ENCODE measurements around the gene CNOT9.
"Not testable (repeated sequence)": the region's sequence is repeated elsewhere in the genome, so short reads cannot be mapped to it uniquely, and the experiment has no call there.

CNOT9 gene

DNA sequence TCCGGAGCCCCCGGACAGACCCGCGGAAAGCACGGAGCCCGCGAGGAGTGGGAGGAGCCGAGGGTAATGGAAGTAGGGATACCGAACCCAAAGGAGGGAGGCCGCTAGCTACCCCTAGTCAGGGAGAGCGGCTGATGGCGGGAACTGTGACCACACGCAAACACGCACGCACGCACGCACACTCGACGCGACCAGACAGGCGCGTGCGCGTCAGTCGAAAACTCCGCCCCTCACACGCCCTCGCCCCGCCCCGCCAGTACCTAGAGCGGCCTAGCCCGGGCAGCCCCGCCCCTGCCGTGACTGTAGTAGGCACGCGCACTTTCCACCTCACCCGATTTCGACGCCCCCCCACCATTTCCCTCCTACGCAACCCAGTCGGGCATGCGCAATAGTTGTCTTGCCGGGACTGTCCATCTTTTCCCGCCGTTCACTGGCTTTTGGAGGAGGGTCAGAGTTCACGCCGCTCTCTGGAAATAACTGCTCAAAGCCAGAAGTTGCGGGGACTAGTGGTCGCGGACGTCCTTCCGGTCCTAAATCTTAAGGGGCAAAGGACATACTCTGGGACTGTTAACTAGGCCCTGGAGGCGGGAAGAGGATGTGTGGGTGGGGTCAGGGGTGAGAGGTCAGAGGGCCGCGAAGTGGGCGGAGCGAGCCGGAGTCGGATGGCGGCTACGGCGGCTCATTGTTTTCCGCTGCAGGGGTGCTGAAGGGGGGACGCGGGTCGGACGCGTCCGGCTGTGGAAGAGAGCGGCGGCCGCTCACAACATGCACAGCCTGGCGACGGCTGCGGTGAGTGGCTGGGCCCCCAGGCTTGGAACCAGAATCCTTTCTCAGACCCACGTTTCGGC, at the start of gene CNOT9, which contains the start of gene USP37:
Gene CNOT9 (plus strand): TSS at position 650 of the 848 bp plus-strand sequence. CDS start 116 bp downstream, at position 766.
Gene USP37 (minus strand): TSS at position 162 of the 848 bp plus-strand sequence. CDS start 9,698 bp downstream, outside the sequence.
- Histone ChIP-seq H3K27me3 (ENCODE audit: control insufficient read depth in 5 of 5, insufficient read depth in 4 of 5, low read length in 5 of 5) (no peaks in the 10 kb centered on the region), H3K9me3 (ENCODE audit: control insufficient read depth in 5 of 5, low read length in 5 of 5) (no peaks in the 10 kb centered on the region), H3K36me3 (ENCODE audit: control insufficient read depth in 5 of 5, insufficient read depth in 5 of 5, low read length in 5 of 5) (peaks cover 0 to 7% (median 4%) of the 10 kb centered on the region in 5 donors), H3K27ac (ENCODE audit: low read depth, low read length) (peak within 1 kb of the TSS; percentile 93), H3K4me1 (ENCODE audit: control insufficient read depth in 5 of 5, insufficient read depth in 5 of 5, low read length in 5 of 5) (peaks cover 5 to 39% (median 32%) of the 10 kb centered on the region in 5 donors), H3K9ac (ENCODE audit: low read length in 5 of 5) (peak within 1 kb of the TSS; percentile 86 to 98 (median 92)), H3K4me3 (ENCODE audit: low read depth in 1 of 5, low read length in 5 of 5) (peak within 1 kb of the TSS; percentile 87 to 91 (median 90))

DNA sequence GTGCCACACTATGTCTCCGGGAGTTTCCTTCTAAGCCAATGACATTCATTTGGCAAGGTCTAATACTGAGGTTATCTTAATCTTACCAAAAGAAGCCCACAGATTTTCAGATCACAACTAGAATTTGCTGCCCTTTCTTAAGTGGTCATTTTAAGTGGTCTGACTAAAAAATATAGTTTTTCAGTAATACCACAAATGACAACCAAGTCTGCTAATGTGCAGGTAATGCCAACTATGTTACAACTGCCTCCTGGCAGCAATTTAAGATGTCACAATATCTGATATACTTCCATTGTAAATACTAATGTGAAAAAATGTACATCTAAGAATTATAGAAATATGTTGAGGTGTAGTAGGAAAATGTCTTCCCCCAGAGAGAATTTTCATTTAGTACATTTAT, 49.8 kb upstream of the CNOT9 start:
- Histone ChIP-seq H3K4me3 (ENCODE audit: low read depth in 1 of 5, low read length in 5 of 5) (no peak overlapping the region), H3K27ac (ENCODE audit: low read depth, low read length) (no peak overlapping the region), H3K9ac (ENCODE audit: low read length in 5 of 5) (no peak overlapping the region), H3K27me3 (ENCODE audit: control insufficient read depth in 5 of 5, insufficient read depth in 4 of 5, low read length in 5 of 5) (no peaks in the 10 kb centered on the region), H3K36me3 (ENCODE audit: control insufficient read depth in 5 of 5, insufficient read depth in 5 of 5, low read length in 5 of 5) (peaks cover 0 to 11% (median 0%) of the 10 kb centered on the region in 5 donors), H3K9me3 (ENCODE audit: control insufficient read depth in 5 of 5, low read length in 5 of 5) (no peaks in the 10 kb centered on the region), H3K4me1 (ENCODE audit: control insufficient read depth in 5 of 5, insufficient read depth in 5 of 5, low read length in 5 of 5) (no peaks in the 10 kb centered on the region)

DNA sequence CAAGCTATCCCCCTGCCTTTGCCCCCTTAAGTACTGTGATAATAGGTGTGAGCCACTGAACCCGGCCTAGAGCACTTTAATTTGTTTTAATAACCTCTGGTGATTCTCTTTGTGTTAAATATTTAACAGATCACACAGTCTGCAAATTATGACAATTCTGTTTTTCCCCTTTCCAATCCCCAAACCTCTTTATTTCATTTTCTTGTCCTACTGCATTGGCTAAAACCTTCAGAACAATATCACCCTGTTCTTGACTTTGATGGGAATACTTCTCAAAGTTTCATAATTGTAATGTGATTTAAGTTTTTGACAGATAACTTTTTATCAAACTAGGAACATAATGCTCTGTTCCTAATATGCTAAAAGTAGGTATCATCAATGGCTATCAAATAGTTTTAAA, 45.0 kb upstream of the CNOT9 start:
- Histone ChIP-seq H3K4me1 (ENCODE audit: control insufficient read depth in 5 of 5, insufficient read depth in 5 of 5, low read length in 5 of 5) (no peaks in the 10 kb centered on the region), H3K27me3 (ENCODE audit: control insufficient read depth in 5 of 5, insufficient read depth in 4 of 5, low read length in 5 of 5) (no peaks in the 10 kb centered on the region), H3K9ac (ENCODE audit: low read length in 5 of 5) (no peak overlapping the region), H3K36me3 (ENCODE audit: control insufficient read depth in 5 of 5, insufficient read depth in 5 of 5, low read length in 5 of 5) (peaks cover 7 to 30% (median 14%) of the 10 kb centered on the region in 5 donors), H3K4me3 (ENCODE audit: low read depth in 1 of 5, low read length in 5 of 5) (no peak overlapping the region), H3K27ac (ENCODE audit: low read depth, low read length) (no peak overlapping the region), H3K9me3 (ENCODE audit: control insufficient read depth in 5 of 5, low read length in 5 of 5) (no peaks in the 10 kb centered on the region)

DNA sequence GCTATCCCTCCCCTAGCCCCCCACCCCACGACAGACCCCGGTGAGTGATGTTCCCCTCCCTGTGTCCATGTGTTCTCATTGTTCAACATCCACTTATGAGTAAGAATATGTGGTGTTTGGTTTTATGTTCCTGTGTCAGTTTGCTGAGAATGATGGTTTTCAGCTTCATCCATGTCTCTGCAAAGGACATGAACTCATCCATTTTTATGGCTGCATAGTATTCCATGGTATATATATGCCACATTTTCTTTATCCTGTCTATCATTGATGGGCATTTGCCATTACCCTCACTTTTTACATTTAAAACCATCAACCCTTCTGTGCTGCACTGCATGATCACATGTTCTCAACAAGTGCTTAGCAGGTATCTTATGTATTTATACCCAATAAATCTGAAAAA, 40.2 kb upstream of the CNOT9 start:
- not testable (repeated sequence) for H3K4me1 ChIP-seq (ENCODE audit: control insufficient read depth in 5 of 5, insufficient read depth in 5 of 5, low read length in 5 of 5); H3K9ac ChIP-seq (ENCODE audit: low read length in 5 of 5); H3K4me3 ChIP-seq (ENCODE audit: low read depth in 1 of 5, low read length in 5 of 5); H3K27me3 ChIP-seq (ENCODE audit: control insufficient read depth in 5 of 5, insufficient read depth in 4 of 5, low read length in 5 of 5); H3K9me3 ChIP-seq (ENCODE audit: control insufficient read depth in 5 of 5, low read length in 5 of 5); H3K27ac ChIP-seq (ENCODE audit: low read depth, low read length)
- peaks cover 37 to 52% (median 41%) of the 10 kb centered on the region in 5 donors for H3K36me3 ChIP-seq (ENCODE audit: control insufficient read depth in 5 of 5, insufficient read depth in 5 of 5, low read length in 5 of 5)

GRCh38 chr2:218529990-218530389, 38.6 kb upstream of the CNOT9 start:
- H3K4me1 ChIP-seq (ENCODE audit: control insufficient read depth in 5 of 5, insufficient read depth in 5 of 5, low read length in 5 of 5): no peaks in the 10 kb centered on the region
- peaks cover 37 to 58% (median 44%) of the 10 kb centered on the region in 5 donors for H3K36me3 ChIP-seq (ENCODE audit: control insufficient read depth in 5 of 5, insufficient read depth in 5 of 5, low read length in 5 of 5)
- no peaks in the 10 kb centered on the region for H3K9me3 ChIP-seq (ENCODE audit: control insufficient read depth in 5 of 5, low read length in 5 of 5)
- H3K27me3 ChIP-seq (ENCODE audit: control insufficient read depth in 5 of 5, insufficient read depth in 4 of 5, low read length in 5 of 5): no peaks in the 10 kb centered on the region
- H3K27ac ChIP-seq (ENCODE audit: low read depth, low read length): no peak overlapping the region
- H3K9ac ChIP-seq (ENCODE audit: low read length in 5 of 5): no peak overlapping the region
- no peak overlapping the region for H3K4me3 ChIP-seq (ENCODE audit: low read depth in 1 of 5, low read length in 5 of 5)

DNA sequence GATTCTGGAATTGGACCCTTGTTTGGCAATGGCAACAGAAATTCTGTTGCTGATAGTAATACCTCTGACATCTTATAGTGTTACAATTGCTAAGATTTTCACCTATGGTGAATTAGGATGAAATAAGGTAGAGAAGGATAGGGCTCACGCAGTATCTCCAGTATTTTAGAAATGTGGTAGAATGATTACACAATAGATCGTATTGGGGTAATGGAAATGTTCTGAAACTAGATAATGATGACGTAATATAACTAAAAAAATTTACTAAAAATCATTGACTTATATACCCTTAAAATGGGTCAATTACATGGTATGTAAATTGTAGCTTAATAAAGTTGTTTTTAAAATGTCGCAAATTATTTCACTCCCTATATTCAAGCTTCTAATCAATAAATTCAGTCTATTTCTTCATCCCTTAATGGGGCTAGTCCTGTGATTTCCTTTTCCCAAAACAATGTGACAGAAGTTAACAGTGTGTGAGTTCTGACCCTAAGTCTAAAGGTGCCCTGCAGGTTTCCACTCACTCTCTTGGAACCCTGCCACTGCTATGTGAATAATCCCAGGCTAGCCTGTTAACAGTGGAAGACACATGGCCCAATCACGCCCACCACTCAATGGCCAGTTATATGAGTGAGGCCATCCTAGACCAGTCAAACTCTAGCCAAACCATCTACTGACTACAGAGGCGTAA, 31.7 kb upstream of the CNOT9 start:
- Histone ChIP-seq H3K9me3 (ENCODE audit: control insufficient read depth in 5 of 5, low read length in 5 of 5) (no peaks in the 10 kb centered on the region), H3K27me3 (ENCODE audit: control insufficient read depth in 5 of 5, insufficient read depth in 4 of 5, low read length in 5 of 5) (no peaks in the 10 kb centered on the region), H3K4me1 (ENCODE audit: control insufficient read depth in 5 of 5, insufficient read depth in 5 of 5, low read length in 5 of 5) (no peaks in the 10 kb centered on the region), H3K4me3 (ENCODE audit: low read depth in 1 of 5, low read length in 5 of 5) (no peak overlapping the region), H3K27ac (ENCODE audit: low read depth, low read length) (no peak overlapping the region), H3K9ac (ENCODE audit: low read length in 5 of 5) (no peak overlapping the region), H3K36me3 (ENCODE audit: control insufficient read depth in 5 of 5, insufficient read depth in 5 of 5, low read length in 5 of 5) (peaks cover 42 to 67% (median 56%) of the 10 kb centered on the region in 5 donors)

DNA sequence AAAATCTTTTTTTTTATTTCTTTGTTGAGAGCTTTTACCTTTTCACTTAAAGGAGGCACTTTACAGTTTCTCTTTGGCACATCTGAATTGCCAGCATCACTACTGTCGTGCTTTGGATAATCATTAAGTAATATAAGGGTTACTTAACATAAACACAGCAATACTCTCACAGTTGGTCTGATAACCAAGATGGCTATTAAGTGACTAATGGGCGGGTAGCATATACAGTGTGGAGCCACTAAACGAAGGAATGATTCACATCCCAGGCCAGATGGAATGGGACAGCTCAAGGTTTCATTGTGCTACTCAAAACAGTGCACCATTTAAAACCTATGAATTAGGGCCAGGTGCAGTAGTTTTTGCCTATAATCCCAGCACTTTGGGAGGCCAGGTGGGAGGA, 28.6 kb upstream of the CNOT9 start:
- Histone ChIP-seq H3K36me3 (ENCODE audit: control insufficient read depth in 5 of 5, insufficient read depth in 5 of 5, low read length in 5 of 5) (peaks cover 53 to 75% (median 57%) of the 10 kb centered on the region in 5 donors), H3K9ac (ENCODE audit: low read length in 5 of 5) (no peak overlapping the region)

DNA sequence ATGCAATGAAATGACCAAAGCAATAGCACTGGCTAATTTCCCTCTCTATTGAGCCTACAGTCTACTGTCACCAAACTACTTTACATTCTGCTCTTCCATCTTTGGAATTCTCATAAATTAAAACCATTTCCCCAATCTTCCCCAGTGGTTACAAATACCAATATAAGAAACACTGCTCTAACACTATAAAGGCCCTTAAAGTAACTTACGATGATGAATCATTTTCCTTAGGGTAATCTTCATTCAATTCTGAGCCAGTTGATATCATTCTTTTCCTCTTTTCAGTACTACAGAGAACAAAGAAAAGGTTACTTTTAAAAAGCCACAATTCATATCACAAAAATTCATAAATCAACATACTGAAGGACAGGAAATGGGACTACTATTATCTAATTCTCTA, 22.6 kb upstream of the CNOT9 start:
- no peak overlapping the region for H3K27ac ChIP-seq (ENCODE audit: low read depth, low read length)
- no peaks in the 10 kb centered on the region for H3K4me1 ChIP-seq (ENCODE audit: control insufficient read depth in 5 of 5, insufficient read depth in 5 of 5, low read length in 5 of 5)
- H3K9me3 ChIP-seq (ENCODE audit: control insufficient read depth in 5 of 5, low read length in 5 of 5): no peaks in the 10 kb centered on the region
- no peaks in the 10 kb centered on the region for H3K27me3 ChIP-seq (ENCODE audit: control insufficient read depth in 5 of 5, insufficient read depth in 4 of 5, low read length in 5 of 5)
- no peak overlapping the region for H3K9ac ChIP-seq (ENCODE audit: low read length in 5 of 5)
- no peak overlapping the region for H3K4me3 ChIP-seq (ENCODE audit: low read depth in 1 of 5, low read length in 5 of 5)
- peaks cover 46 to 65% (median 50%) of the 10 kb centered on the region in 5 donors for H3K36me3 ChIP-seq (ENCODE audit: control insufficient read depth in 5 of 5, insufficient read depth in 5 of 5, low read length in 5 of 5)

More for the DNA sequence above, 28.6 kb upstream of the CNOT9 start:
- Histone ChIP-seq H3K4me1 (ENCODE audit: control insufficient read depth in 5 of 5, insufficient read depth in 5 of 5, low read length in 5 of 5) (no peaks in the 10 kb centered on the region), H3K27me3 (ENCODE audit: control insufficient read depth in 5 of 5, insufficient read depth in 4 of 5, low read length in 5 of 5) (no peaks in the 10 kb centered on the region), H3K4me3 (ENCODE audit: low read depth in 1 of 5, low read length in 5 of 5) (no peak overlapping the region), H3K27ac (ENCODE audit: low read depth, low read length) (no peak overlapping the region), H3K9me3 (ENCODE audit: control insufficient read depth in 5 of 5, low read length in 5 of 5) (no peaks in the 10 kb centered on the region)

GRCh38 chr2:218547511-218547910, 21.1 kb upstream of the CNOT9 start:
- no peaks in the 10 kb centered on the region for H3K4me1 ChIP-seq (ENCODE audit: control insufficient read depth in 5 of 5, insufficient read depth in 5 of 5, low read length in 5 of 5)
- H3K9me3 ChIP-seq (ENCODE audit: control insufficient read depth in 5 of 5, low read length in 5 of 5): no peaks in the 10 kb centered on the region
- H3K4me3 ChIP-seq (ENCODE audit: low read depth in 1 of 5, low read length in 5 of 5): no peak overlapping the region
- H3K9ac ChIP-seq (ENCODE audit: low read length in 5 of 5): no peak overlapping the region
- no peaks in the 10 kb centered on the region for H3K27me3 ChIP-seq (ENCODE audit: control insufficient read depth in 5 of 5, insufficient read depth in 4 of 5, low read length in 5 of 5)
- H3K27ac ChIP-seq (ENCODE audit: low read depth, low read length): no peak overlapping the region
- peaks cover 37 to 57% (median 42%) of the 10 kb centered on the region in 5 donors for H3K36me3 ChIP-seq (ENCODE audit: control insufficient read depth in 5 of 5, insufficient read depth in 5 of 5, low read length in 5 of 5)

- Histone ChIP-seq H3K9ac (ENCODE audit: low read length in 5 of 5) (no peak overlapping the region), H3K4me3 (ENCODE audit: low read depth in 1 of 5, low read length in 5 of 5) (no peak overlapping the region), H3K9me3 (ENCODE audit: control insufficient read depth in 5 of 5, low read length in 5 of 5) (no peaks in the 10 kb centered on the region), H3K27me3 (ENCODE audit: control insufficient read depth in 5 of 5, insufficient read depth in 4 of 5, low read length in 5 of 5) (no peaks in the 10 kb centered on the region), H3K36me3 (ENCODE audit: control insufficient read depth in 5 of 5, insufficient read depth in 5 of 5, low read length in 5 of 5) (peaks cover 38 to 57% (median 42%) of the 10 kb centered on the region in 5 donors), H3K27ac (ENCODE audit: low read depth, low read length) (no peak overlapping the region), H3K4me1 (ENCODE audit: control insufficient read depth in 5 of 5, insufficient read depth in 5 of 5, low read length in 5 of 5) (no peaks in the 10 kb centered on the region)
Observed at GRCh38 chr2:218547978-218548377, 20.7 kb upstream of the CNOT9 start.

Data from subcutaneous abdominal adipose tissue (tissue), 5 donors.